ENCODE data around the gene TMEM151B.
A peak's percentile ranks its signal among the peaks of the same experiment; 100 is the strongest.

Gene TMEM151B

DNA sequence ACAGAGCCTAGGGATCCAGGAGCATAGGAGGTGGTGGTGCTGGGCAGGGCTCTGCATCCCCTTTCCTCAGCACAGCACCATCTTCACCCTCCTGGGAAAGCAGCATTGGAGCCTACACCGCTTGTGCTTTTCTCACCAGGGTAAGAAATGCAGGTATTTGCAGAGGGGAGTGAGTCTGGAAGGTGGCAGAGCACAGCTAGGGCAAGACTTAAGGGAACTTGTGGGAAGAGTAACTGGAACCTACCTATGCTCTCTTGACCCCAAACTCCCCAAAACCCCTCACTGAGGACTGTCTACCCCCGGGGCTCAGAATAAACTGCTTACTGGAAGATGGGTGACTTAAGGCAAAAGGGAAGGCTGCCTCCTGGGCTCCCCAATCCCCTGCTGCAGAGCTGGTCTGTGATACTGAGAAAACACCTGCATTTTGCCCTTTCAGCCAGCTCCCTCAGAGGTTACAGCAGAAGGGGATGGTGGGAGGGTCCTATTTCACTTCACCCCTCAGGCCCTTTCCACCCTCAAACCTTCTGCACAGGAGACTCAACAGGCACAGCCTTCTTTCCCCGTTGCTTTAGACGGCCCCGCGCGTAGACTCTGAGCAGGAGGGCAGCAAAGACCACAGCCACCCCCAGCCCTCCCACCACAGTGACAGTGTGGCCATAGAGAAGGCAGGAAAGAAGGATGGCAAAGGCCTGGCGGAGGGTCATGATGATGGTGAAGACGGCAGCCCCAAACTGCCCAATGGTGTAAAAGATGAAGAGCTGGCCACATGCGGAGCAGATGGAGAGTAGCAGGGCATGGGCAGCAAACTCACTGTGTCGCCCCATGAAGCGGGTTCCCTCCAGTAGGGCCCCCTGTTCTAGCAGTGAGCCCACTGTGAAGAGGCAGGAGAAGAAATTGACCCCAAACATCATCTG, 15.8 kb upstream of the TMEM151B start:
- H3K36me3 ChIP-seq (replicated peaks; ENCODE audit: insufficient read depth, low read length), result peaks cover 20% of the 10 kb centered on the region
- no peak overlapping the region for H3K4me2 ChIP-seq (ENCODE audit: low read depth, low read length)
- H3F3A ChIP-seq (ENCODE audit: insufficient read depth, low read length), result peaks cover 88% of the 10 kb centered on the region
- H3K9me3 ChIP-seq (replicated peaks; ENCODE audit: insufficient read depth, low read length), result no peaks in the 10 kb centered on the region
- H3K27ac ChIP-seq (ENCODE audit: low read length), result peak overlapping the region; percentile 5; the same call in 1 of the 2 replicates
- peaks cover 66% of the 10 kb centered on the region for H3K79me2 ChIP-seq (ENCODE audit: low read length)
- H3K9ac ChIP-seq (ENCODE audit: low read length), result no peak overlapping the region
- DNase-seq, result no peak
- no peak overlapping the region for H3K4me3 ChIP-seq (ENCODE audit: low read length)
- H3K27me3 ChIP-seq (replicated peaks; ENCODE audit: insufficient read depth, low read length), result no peaks in the 10 kb centered on the region
- no peaks in the 10 kb centered on the region for H3K9me2 ChIP-seq (replicated peaks; ENCODE audit: insufficient read depth, low read length)
- peaks cover 50% of the 10 kb centered on the region for H4K20me1 ChIP-seq (ENCODE audit: insufficient read depth, low read length)
- TF ChIP-seq EZH2 (optimal IDR thresholded peaks at IDR 0.05; ENCODE audit: low read depth, low read length) (no peak), EZH2phosphoT487 (IDR thresholded peaks at IDR 0.05; ENCODE audit: low read length) (no peak)
- TF ChIP-seq, protein P1, sequence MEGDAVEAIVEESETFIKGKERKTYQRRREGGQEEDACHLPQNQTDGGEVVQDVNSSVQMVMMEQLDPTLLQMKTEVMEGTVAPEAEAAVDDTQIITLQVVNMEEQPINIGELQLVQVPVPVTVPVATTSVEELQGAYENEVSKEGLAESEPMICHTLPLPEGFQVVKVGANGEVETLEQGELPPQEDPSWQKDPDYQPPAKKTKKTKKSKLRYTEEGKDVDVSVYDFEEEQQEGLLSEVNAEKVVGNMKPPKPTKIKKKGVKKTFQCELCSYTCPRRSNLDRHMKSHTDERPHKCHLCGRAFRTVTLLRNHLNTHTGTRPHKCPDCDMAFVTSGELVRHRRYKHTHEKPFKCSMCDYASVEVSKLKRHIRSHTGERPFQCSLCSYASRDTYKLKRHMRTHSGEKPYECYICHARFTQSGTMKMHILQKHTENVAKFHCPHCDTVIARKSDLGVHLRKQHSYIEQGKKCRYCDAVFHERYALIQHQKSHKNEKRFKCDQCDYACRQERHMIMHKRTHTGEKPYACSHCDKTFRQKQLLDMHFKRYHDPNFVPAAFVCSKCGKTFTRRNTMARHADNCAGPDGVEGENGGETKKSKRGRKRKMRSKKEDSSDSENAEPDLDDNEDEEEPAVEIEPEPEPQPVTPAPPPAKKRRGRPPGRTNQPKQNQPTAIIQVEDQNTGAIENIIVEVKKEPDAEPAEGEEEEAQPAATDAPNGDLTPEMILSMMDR (IDR thresholded peaks at IDR 0.05; ENCODE audit: low read length), result no peak
- H2AFZ ChIP-seq (ENCODE audit: low read length), result no peak overlapping the region
- peaks cover 39% of the 10 kb centered on the region for H3K4me1 ChIP-seq (ENCODE audit: low read length)

DNA sequence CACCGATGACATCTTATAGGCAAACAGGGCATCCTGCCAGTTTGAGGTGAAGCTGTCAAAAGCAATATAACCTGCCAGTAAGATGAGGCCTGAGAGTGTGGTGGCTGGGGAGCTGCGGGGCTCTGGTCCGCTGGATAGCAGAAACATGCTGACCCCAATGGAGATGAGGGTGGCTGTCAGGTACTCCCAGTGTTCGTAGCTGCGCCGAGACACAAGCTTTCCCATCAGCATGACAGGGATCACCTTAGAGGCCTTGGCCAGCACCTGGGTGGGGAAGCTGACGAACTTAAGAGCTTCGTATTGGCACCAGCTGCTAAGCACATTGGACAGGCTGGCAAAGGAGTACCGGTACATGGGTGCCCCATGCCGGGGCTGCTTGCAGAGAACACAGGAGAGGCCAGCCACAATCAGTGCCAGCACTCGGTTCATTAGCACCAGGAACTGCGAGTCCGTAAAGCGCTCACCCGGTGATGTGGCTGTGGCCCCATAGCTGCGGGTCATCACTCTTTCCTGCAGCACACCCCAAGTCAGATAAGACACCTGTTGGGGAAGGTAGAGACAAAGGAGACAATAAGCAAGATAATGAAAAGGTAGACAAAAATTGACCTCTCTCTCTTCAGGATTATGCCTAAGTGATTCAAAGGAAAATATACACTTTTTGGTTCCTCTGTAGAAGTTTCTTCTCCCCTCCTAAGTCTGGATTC, 15.0 kb upstream of the TMEM151B start:
- no peak for TF ChIP-seq EZH2phosphoT487 (IDR thresholded peaks at IDR 0.05; ENCODE audit: low read length)
- TF ChIP-seq, protein P1 (IDR thresholded peaks at IDR 0.05; ENCODE audit: low read length), result no peak
- TF ChIP-seq EZH2 (optimal IDR thresholded peaks at IDR 0.05; ENCODE audit: low read depth, low read length), result no peak
- DNase-seq, result peak; percentile 41
- Histone ChIP-seq H3K79me2 (ENCODE audit: low read length) (peaks cover 59% of the 10 kb centered on the region), H3K9me2 (replicated peaks; ENCODE audit: insufficient read depth, low read length) (no peaks in the 10 kb centered on the region), H3K27ac (ENCODE audit: low read length) (peak overlapping the region; percentile 64; the same call in 1 of the 2 replicates), H3K4me2 (ENCODE audit: low read depth, low read length) (peak overlapping the region; percentile 97; the same call in 1 of the 2 replicates), H3K4me3 (ENCODE audit: low read length) (no peak overlapping the region), H2AFZ (ENCODE audit: low read length) (no peak overlapping the region), H4K20me1 (ENCODE audit: insufficient read depth, low read length) (peaks cover 42% of the 10 kb centered on the region), H3K36me3 (replicated peaks; ENCODE audit: insufficient read depth, low read length) (peaks cover 20% of the 10 kb centered on the region), H3K9ac (ENCODE audit: low read length) (peak overlapping the region; percentile 91; the same call in 1 of the 2 replicates), H3F3A (ENCODE audit: insufficient read depth, low read length) (peaks cover 87% of the 10 kb centered on the region), H3K27me3 (replicated peaks; ENCODE audit: insufficient read depth, low read length) (no peaks in the 10 kb centered on the region), H3K9me3 (replicated peaks; ENCODE audit: insufficient read depth, low read length) (no peaks in the 10 kb centered on the region), H3K4me1 (ENCODE audit: low read length) (peaks cover 38% of the 10 kb centered on the region)

DNA sequence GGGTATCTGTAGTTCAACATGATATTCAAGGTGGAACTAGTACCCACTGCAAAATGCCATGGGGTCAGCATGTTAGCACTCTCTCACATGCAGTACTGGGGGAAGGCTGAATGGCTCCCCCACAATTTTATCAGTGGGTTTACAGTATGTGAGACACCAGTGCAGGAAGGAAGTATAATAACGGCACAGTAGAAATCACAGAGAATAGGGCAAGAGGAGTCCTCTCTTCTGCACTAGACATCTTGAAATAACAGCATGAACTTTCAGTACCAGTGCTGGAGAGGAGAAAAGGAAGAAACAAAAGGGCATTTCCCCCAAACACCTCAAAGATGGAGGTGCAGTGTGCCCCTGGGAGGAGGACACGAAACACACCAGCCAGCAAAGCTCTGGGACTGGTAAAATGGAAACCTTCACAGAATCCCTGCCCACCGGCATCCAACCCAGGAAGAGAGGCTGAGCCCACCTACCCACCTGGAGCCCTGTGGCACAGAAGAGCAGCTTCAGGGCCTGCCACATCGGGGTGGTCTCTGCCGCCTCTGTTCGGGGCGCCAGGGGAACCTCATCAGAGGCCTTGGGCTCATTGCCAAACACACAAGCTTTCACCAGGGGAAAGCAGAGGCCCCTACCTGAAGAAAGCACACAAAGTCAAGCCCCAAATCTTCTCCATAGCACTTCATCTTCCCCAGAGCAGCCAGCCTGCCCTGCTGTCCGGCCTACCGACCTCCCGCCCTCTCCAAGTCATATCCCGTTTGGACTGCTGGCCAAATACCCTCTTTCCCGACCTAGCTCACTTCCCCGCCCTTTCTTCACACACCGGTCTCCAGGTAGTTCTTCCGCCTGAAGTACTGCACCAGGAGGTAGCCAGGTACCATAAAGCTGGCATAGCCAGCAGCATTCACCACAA, 14.1 kb upstream of the TMEM151B start:
- peak; percentile 34 for DNase-seq
- peaks cover 59% of the 10 kb centered on the region for H3K79me2 ChIP-seq (ENCODE audit: low read length)
- H3K9me3 ChIP-seq (replicated peaks; ENCODE audit: insufficient read depth, low read length), result no peaks in the 10 kb centered on the region
- peak overlapping the region; percentile 91; the same call in 1 of the 2 replicates for H3K9ac ChIP-seq (ENCODE audit: low read length)
- H3K27me3 ChIP-seq (replicated peaks; ENCODE audit: insufficient read depth, low read length), result no peaks in the 10 kb centered on the region
- H3K27ac ChIP-seq (ENCODE audit: low read length), result peak overlapping the region; percentile 64; the same call in 1 of the 2 replicates
- peaks cover 34% of the 10 kb centered on the region for H4K20me1 ChIP-seq (ENCODE audit: insufficient read depth, low read length)
- H3K9me2 ChIP-seq (replicated peaks; ENCODE audit: insufficient read depth, low read length), result no peaks in the 10 kb centered on the region
- H3K4me3 ChIP-seq (ENCODE audit: low read length), result peak overlapping the region; percentile 98
- H3F3A ChIP-seq (ENCODE audit: insufficient read depth, low read length), result peaks cover 78% of the 10 kb centered on the region
- peaks cover 32% of the 10 kb centered on the region for H3K4me1 ChIP-seq (ENCODE audit: low read length)
- peak overlapping the region; percentile 97 for H3K4me2 ChIP-seq (ENCODE audit: low read depth, low read length)
- TF ChIP-seq, protein P1 (IDR thresholded peaks at IDR 0.05; ENCODE audit: low read length), result no peak
- TF ChIP-seq EZH2phosphoT487 (IDR thresholded peaks at IDR 0.05; ENCODE audit: low read length) (no peak), EZH2 (optimal IDR thresholded peaks at IDR 0.05; ENCODE audit: low read depth, low read length) (no peak)
- H2AFZ ChIP-seq (ENCODE audit: low read length), result peak overlapping the region; percentile 89; the same call in 1 of the 2 replicates
- peaks cover 11% of the 10 kb centered on the region for H3K36me3 ChIP-seq (replicated peaks; ENCODE audit: insufficient read depth, low read length)

All from MM.1S (cell line).